Activated T-cell treated with anti-CD3 and anti-CD28 coated beads for 1 hour (primary cell): ENCODE measurements around the gene ZNF768.
"Not testable (repeated sequence)": the region's sequence is repeated elsewhere in the genome, so short reads cannot be mapped to it uniquely, and the experiment has no call there.

Experiments
- DNase-seq: peaks from one replicate; pipeline ENCODE4 v3.0.0-alpha.2; 2020; ENCODE audit warnings: low read depth

Gene ZNF768

DNA sequence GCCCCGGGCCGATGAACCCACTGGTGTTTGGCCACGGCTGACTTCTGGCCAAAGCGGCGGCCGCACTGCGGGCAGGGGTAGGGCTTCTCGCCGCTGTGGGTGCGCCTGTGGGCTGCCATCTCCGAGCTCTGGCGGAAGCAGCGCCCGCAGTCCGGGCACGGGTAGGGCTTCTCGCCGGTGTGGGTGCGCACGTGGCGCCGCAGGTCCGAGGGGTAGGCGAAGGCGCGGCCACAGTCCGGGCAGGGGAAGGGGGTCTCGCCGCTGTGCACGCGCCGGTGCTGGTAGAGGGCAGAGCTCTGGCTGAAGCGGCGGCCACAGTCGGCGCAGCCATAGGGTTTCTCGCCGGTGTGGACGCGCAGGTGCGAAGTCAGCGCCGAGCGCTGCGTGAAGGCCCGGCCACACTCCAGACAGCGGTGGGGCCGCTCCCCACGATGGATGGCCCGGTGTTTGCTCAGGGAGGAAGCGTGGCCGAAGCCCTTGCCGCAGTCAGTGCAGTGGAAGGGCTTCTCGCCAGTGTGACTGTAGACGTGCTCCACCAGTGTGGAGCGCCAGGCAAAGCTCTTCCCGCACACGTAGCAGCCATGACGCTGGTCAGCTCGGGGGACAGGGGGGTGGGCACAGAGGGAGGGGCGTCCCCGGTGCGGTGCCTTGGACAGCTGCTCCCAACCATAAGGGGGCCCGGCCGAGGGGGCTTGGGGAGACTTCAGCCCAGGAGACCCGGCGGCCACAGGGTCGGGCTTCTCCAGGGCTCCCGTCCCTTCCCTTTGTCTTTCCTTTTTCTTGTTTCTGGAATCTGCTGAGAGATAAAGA lies 29.2 kb upstream of the ZNF768 start:
- DNase-seq, result no peak

DNA sequence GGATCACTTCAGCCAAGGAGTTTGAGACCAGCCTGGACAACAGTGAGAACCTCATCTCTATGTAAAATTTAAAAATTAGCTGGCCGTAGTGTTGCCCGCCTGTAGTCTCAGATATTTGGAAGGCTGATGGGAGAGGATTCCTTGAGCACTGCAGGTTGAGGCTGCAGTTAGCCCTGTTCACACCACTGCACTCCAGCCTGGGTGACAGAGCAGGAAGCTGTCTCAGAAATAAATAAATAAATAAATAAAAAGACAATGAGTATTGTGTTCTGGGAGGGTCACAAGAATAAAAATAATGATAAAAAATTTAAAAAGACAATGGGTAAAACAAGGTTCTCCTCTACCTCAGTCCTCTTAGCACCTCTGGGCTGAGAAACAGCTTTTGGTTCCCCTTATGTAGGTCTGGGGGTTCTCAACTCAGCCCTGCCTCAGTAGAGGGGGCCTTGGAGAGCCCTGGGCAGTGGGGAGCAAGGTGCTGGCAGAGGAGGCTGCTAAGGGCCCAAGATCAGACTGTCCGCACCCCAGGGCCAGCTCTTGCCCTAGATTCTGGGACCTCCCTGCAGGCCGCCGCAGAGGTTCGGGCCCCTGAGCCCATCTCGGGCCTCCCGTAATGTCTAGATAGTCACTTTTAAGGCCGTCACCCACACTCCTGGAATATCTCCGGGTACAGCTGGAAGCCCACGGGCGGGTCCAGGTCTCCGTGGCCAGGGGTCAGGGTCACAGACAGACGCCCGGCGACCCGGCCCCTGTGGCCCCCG lies 28.4 kb upstream of the ZNF768 start:
- DNase-seq, result no peak

GRCh38 chr16:30553393-30553899 lies 27.1 kb upstream of the ZNF768 start:
- DNase-seq, result no peak

GRCh38 chr16:30552956-30553355 lies 26.6 kb upstream of the ZNF768 start:
- no peak for DNase-seq

GRCh38 chr16:30551781-30552180 lies 25.4 kb upstream of the ZNF768 start:
- DNase-seq, result peak; percentile 43

GRCh38 chr16:30548416-30549253 lies 22.3 kb upstream of the ZNF768 start:
- DNase-seq, result no peak

- DNase-seq, result no peak
Observed at GRCh38 chr16:30546115-30546514, 19.7 kb upstream of the ZNF768 start.

DNA sequence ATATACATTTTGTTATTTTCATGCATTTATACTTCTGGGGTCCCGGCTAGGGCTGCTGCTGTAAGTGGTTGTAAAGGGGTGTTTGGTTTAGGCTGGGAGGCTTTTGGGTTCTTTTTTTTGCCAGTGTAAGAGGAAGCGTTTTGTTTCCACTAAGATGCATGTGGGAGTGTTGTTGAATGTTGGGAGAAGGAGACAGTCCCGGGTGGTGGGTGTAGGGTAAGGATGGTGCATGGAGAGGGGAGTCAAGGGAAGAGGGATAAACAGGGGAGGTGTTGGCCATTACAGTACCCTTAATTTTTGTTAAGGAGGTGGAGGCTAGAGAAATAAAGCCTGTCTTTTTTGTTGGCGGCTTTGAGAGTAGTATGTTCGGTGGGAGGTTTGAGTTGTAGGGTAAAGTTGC lies 16.7 kb upstream of the ZNF768 start:
- DNase-seq, result no peak

GRCh38 chr16:30541502-30542329 lies 15.3 kb upstream of the ZNF768 start:
- DNase-seq, result no peak

- not testable (repeated sequence) for DNase-seq
Observed at GRCh38 chr16:30540916-30541464, 14.6 kb upstream of the ZNF768 start.

DNA sequence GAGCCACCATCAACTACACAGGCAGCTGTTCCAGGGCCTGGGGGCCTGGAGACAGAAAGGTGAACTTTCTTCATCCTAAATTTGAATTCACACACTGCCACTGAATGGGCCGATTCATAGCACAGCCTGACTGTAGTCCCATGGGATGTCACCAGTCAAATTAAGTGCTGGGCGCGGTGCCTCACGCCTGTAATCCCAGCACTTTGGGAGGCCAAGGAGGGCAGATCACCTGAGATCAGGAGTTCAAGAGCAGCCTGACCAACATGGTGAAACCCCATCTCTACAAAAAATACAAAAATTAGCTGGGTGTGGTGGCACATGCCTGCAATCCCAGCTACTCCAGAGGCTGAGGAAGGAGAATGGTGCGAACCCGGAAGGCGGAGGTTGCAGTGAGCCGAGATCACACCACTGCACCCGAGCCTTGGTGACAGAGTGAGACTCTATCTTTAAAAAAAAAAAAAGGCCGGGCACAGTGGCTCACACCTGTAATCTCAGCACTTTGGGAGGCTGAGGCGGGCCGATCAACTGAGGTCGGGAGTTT lies 13.7 kb upstream of the ZNF768 start:
- DNase-seq, result not testable (repeated sequence)

- no peak for DNase-seq
Observed at GRCh38 chr16:30539000-30539964, 12.9 kb upstream of the ZNF768 start.

DNA sequence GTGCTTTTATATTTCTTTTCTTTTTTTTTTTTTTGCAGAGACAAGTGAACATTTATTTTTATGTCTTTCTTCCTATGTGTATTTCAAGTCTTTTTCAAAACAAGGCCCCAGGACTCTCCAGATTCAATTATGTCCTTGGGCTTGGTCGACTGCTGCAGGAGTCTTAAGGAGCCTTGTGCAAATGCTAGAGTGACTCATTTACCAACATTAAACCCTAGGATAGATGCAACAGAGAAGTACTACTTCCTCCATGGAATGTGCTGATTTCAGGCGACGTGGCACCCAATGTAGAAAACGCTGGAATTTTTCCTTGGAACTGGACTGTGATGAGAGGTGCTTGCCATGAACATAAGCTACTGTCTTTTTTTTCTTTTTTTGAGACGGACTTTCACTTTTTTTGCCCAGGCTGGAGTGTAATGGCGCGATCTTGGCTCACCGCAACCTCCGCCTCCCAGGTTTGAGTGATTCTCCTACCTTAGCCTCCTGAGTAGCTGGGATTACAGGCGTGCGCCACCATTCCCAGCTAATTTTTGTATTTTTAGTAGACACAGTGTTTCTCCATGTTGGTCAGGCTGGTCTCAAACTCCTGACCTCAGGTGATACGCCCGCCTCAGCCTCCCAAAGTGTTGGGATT lies 10.1 kb upstream of the ZNF768 start:
- not testable (repeated sequence) for DNase-seq

DNA sequence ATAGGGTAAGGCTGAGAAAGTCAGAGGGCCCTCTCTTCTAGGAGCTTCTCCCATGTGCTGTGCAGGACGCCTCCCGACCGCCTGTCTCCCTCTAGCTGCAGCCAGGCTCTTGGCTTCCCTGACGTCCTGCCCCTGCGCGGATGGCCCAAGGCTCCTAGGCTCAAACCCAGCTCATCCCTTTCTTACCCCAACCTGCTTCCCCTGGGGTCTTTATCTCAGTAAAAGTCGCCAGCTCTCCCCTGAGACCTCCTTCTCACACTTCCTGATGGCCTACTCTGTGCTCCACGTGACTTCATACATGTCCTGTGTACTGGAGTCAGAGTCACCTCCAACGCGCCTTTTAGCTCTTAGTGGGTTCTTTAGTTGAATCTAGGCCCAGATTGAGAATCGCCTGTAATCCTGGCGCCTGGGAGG lies 9.4 kb upstream of the ZNF768 start:
- DNase-seq, result peak; percentile 45

- DNase-seq, result no peak
Observed at GRCh38 chr16:30535106-30535776, 8.9 kb upstream of the ZNF768 start.

DNA sequence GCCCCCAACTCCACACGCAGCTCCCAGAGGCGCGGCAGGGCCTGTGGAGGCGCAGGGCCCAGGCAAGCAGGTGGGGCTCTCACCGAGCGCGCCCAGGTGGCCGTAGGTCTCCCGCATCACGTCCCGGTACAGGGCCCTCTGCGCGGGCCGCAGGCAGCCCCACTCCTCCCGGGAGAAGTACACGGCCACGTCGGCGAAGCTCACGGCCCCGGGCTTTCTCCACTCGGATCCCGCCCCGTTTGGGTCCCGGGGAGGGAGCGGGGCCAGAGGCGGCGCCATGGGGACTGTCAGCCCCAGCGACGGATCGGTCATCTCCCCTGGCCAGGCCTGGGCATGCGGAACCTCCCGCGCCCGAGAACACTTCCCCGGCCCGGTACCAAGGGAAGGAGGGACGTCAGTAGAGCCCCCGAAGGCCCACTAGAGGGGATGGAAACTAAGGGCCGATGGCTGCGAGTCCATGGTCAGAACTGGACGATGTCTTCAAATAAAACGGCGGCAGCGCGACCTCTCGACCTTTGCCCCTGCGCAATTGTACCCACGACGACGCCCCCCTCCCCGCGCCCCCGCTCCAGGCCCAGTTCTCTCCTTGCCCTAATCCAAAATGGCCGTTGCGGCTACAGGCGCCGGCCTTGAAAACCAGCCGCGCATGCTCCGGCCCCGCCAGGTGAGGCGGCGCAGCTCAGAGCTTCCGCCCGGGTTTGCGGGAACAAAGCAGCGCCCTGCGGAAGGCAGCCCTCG lies 8.2 kb upstream of the ZNF768 start, which contains the start of gene ZNF747:
TSS of gene ZNF747 (minus strand) at position 491 of the 738 bp plus-strand sequence. CDS start at position 312, 179 bp downstream.
- peak; percentile 92 for DNase-seq

GRCh38 chr16:30533748-30534367 lies 7.5 kb upstream of the ZNF768 start:
- no peak for DNase-seq
